GM04504 (cell line): ENCODE data around the gene CCL14.
"Not testable (repeated sequence)": the region's sequence is repeated elsewhere in the genome, so short reads cannot be mapped to it uniquely, and the experiment has no call there.

ENCODE experiments used
- DNase-seq: peaks from one replicate; pipeline ENCODE4 v3.0.0-alpha.2; 2012; ENCODE audit warnings: low read depth

CCL14 gene

DNA sequence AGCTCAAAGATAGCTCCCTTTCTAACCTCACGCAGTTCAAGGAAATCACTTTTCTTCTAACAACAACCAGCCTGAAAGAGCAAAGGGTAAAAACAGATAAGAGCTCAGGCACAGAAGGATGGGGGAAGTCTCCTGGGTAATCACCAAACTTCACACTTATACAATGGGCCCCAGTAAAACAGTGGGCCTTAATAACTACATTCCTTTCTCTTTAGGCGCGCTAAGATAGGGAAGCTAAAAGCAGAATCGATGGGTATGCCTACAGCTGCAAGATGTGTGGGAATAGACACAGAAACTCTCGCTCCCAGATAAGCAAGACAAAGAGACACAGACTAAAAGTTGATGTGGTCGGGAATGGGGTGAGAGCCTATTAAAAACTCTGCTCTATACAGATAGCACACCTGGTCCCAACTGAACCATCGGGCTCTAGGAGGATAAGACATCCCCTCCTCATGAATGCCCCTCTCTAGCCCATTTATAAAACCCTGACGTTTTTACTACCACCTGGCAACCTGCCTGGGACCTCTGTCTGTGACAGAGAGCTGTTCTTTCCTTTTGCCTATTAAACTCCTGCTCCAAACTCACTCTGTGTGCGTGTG is 43.8 kb downstream of the CCL14 start:
- DNase-seq, result no peak

DNA sequence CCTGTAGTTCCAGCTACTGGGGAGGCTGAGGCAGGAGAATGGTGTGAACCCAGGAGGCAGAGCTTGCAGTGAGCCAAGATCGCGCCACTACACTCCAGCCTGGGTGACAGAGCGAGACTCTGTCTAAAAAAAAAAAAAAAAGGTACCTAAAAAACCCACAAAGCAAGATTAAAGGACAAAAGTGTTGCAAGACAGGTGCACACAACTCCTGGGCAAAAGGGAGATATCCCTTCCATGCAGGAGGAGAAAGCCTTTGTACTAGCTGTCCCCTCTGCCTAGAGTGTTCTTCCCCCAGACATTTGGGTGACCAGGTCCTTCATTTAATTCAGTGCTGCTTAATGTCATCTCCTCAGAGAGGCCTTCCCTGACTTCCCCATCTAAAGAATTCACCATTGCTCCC is 48.0 kb downstream of the CCL14 start:
- DNase-seq, result not testable (repeated sequence)

DNA sequence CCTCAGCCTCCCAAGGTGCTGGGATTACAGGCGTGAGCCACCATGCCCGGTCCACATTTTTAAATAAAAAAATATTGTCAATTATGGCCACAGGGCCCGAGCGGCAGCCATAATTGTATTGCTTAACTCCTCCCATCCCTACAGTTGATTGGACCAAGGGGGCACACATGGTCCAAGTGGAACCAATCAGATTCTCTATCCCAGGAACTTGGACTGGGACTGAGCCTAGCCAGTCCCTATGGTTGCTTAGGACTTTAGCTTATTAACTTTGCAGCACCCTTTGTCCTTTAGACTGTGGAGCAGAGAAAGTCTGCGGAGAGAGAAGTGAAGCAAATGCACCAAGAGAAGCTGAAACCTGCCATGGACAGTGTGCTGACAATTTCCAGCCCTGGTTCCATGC is 50.5 kb downstream of the CCL14 start:
- no peak for DNase-seq

DNA sequence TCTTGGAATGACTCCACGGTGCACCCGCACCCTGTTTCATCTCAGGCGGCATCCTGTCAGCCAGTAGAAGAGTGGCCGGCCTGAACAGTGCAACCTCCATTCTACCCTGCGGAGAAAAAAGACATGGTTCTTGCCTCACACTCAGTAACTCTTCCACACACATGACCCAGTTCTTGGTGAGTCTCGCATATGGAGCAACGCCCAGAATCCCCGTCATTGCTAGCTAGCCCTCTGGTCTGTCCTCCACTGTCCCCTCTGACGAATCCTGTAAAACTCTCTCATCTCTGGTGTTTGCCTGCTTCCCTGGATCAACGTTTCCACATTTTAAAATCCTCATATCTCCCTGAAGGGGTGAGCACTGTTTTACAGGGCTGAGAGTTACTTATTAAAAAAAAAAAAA is 51.8 kb downstream of the CCL14 start:
- DNase-seq, result no peak
